CD4-positive, alpha-beta T cell treated with Interleukin-4 for 1 hour (primary cell): ENCODE data around the gene TOX2.

Experiments used
- DNase-seq, 2 donors: peaks; one replicate each; pipeline ENCODE4 v3.0.0-alpha.2; 2020 to 2022

The TOX2 gene

GRCh38 chr20:43916073-43916880, 1.6 kb downstream of the TOX2 start:
- DNase-seq, result no peak

- DNase-seq, result no peak
These were observed 2.3 kb downstream of the TOX2 start for GRCh38 chr20:43916881-43917371.

GRCh38 chr20:43917380-43917779, 2.7 kb downstream of the TOX2 start:
- DNase-seq, result no peak

GRCh38 chr20:43919686-43920403, 5.2 kb downstream of the TOX2 start:
- DNase-seq, result no peak

GRCh38 chr20:43920797-43921196, 6.1 kb downstream of the TOX2 start:
- DNase-seq, result no peak

- DNase-seq, result no peak
These were observed 6.7 kb downstream of the TOX2 start for GRCh38 chr20:43921227-43921780.

- DNase-seq, result no peak
These were observed 8.0 kb downstream of the TOX2 start for GRCh38 chr20:43922614-43923013.

GRCh38 chr20:43923322-43923721, 8.7 kb downstream of the TOX2 start:
- no peak for DNase-seq

- no peak for DNase-seq
These were observed 9.3 kb downstream of the TOX2 start for GRCh38 chr20:43923917-43924316.

GRCh38 chr20:43925215-43925614, 10.6 kb downstream of the TOX2 start:
- peak in 1 of 2 donors; percentile 39 for DNase-seq

GRCh38 chr20:43925801-43926200, 11.1 kb downstream of the TOX2 start:
- peak; percentile 16 to 24 for DNase-seq

GRCh38 chr20:43926287-43927050, 11.8 kb downstream of the TOX2 start:
- no peak for DNase-seq

GRCh38 chr20:43931976-43932375, 17.3 kb downstream of the TOX2 start:
- no peak for DNase-seq

GRCh38 chr20:43934833-43935232, 20.2 kb downstream of the TOX2 start:
- DNase-seq, result no peak

GRCh38 chr20:43936104-43936770, 21.6 kb downstream of the TOX2 start:
- DNase-seq, result no peak

GRCh38 chr20:43936805-43937204, 22.2 kb downstream of the TOX2 start:
- no peak for DNase-seq

GRCh38 chr20:43937591-43937990, 22.9 kb downstream of the TOX2 start:
- DNase-seq, result no peak

GRCh38 chr20:43938017-43938655, 23.5 kb downstream of the TOX2 start:
- no peak for DNase-seq

- peak in 1 of 2 donors; percentile 20 for DNase-seq
These were observed 24.5 kb downstream of the TOX2 start for GRCh38 chr20:43938932-43939761.

- no peak for DNase-seq
These were observed 25.1 kb downstream of the TOX2 start for GRCh38 chr20:43939762-43940121.
